Measurements from ENCODE around the gene OPRD1. TPM values are rescaled to one million over a fixed set of nuclear protein-coding genes. Genes with fewer than 3 reads are reported as not detected.

OPRD1 gene
- total RNA-seq, 1 donor from 2014 or later = not detected

- Histone ChIP-seq H3K4me1 (no peaks in the 10 kb centered on the region), H3K4me3 (no peak overlapping the region), H3K36me3 (no peaks in the 10 kb centered on the region), H3K9me3 (replicated peaks) (no peaks in the 10 kb centered on the region), H3K27me3 (ENCODE audit: low read depth) (peaks cover 39% of the 10 kb centered on the region), H3K27ac (replicated peaks) (no peak overlapping the region)
- no peak for DNase-seq
- TF ChIP-seq CTCF (IDR thresholded peaks at IDR 0.05; ENCODE audit: borderline replicate concordance) = no peak
- intact Hi-C loops (cut with micrococcal nuclease) = no loop called here
Observed at GRCh38 chr1:28862571-28863403, 50.8 kb downstream of the OPRD1 start.

DNA sequence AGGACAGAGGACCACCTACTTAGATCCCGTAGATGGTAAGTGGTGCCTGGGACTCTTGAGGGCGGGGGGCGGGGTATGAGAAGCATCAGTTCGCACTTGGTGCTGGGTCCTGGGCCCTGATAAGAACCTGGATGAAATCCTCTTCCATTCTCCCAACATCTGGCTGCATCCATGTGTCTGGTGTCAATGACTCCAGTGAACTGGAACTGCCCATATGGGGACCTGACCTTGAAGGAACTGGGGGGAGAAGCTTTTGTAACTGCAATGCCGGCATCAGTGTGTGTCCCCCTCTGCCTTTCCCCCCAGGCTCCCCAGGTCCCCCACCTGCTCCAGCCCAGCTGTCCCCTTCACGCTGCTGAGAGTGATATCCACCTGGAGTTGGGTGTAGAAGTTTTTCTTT, 52.7 kb downstream of the OPRD1 start:
- intact Hi-C loops (cut with micrococcal nuclease) = no loop called here
- H3K9me3 ChIP-seq (replicated peaks) = no peaks in the 10 kb centered on the region
- no peak for TF ChIP-seq CTCF (IDR thresholded peaks at IDR 0.05; ENCODE audit: borderline replicate concordance)
- H3K36me3 ChIP-seq = no peaks in the 10 kb centered on the region
- no peak overlapping the region for H3K27ac ChIP-seq (replicated peaks)
- H3K27me3 ChIP-seq (ENCODE audit: low read depth) = peaks cover 58% of the 10 kb centered on the region
- no peak for DNase-seq
- H3K4me3 ChIP-seq = no peak overlapping the region
- no peaks in the 10 kb centered on the region for H3K4me1 ChIP-seq

- H3K36me3 ChIP-seq = no peaks in the 10 kb centered on the region
- no peak overlapping the region for H3K4me3 ChIP-seq
- DNase-seq = no peak
- H3K27me3 ChIP-seq (ENCODE audit: low read depth) = peaks cover 72% of the 10 kb centered on the region
- intact Hi-C loops (cut with micrococcal nuclease) = no loop called here
- H3K9me3 ChIP-seq (replicated peaks) = no peaks in the 10 kb centered on the region
- no peak overlapping the region for H3K27ac ChIP-seq (replicated peaks)
- no peak for TF ChIP-seq CTCF (IDR thresholded peaks at IDR 0.05; ENCODE audit: borderline replicate concordance)
- no peaks in the 10 kb centered on the region for H3K4me1 ChIP-seq
Observed at GRCh38 chr1:28865997-28866650, 54.2 kb downstream of the OPRD1 start.

DNA sequence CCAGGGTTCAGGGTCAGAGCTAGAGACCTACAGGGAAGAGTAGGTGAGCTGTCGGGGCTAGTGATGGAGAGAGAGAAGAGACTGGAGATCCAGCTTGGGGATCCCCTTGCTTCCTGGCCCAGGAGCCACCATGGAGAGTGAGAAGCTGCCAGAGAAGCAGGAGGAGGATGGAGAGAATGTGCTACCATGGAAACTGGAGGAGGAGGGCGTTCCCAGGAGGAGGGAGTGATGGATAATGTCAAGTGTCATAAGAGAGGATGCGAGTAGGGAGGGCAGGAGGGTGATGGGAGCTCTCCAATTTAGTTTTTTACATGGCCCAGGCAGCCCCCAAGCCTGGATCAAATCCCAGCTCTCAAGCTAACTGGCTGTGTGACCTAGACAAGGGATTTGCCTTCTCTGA, 55.9 kb downstream of the OPRD1 start:
- Histone ChIP-seq H3K27ac (replicated peaks) (no peak overlapping the region), H3K27me3 (ENCODE audit: low read depth) (peaks cover 82% of the 10 kb centered on the region), H3K36me3 (no peaks in the 10 kb centered on the region), H3K4me3 (no peak overlapping the region), H3K9me3 (replicated peaks) (no peaks in the 10 kb centered on the region), H3K4me1 (no peaks in the 10 kb centered on the region)
- DNase-seq = no peak
- intact Hi-C loops (cut with micrococcal nuclease) = no loop called here
- no peak for TF ChIP-seq CTCF (IDR thresholded peaks at IDR 0.05; ENCODE audit: borderline replicate concordance)

DNA sequence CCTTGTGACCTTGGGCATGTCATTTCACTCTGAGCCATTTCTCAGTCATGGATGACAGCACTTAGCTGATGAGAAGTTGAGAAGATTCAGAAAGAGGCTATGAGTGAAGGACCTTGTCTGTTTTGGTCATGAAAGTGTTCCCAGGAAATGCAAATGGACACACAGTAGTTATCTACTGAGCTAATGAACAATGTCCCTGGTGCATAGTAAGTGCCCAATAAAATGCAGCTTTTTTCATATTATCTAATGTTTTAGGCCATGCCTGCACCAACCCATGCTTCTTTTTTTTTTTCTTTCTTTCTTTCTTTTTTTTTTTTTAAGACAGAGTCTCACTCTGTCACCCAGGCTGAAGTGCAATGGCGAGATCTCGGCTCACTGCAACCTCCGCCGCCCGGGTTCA, 58.0 kb downstream of the OPRD1 start:
- H3K27me3 ChIP-seq (ENCODE audit: low read depth) = peaks cover 63% of the 10 kb centered on the region
- DNase-seq = no peak
- intact Hi-C loops (cut with micrococcal nuclease) = no loop called here

More for the DNA sequence above, 58.0 kb downstream of the OPRD1 start:
- Histone ChIP-seq H3K4me1 (no peaks in the 10 kb centered on the region), H3K27ac (replicated peaks) (no peak overlapping the region), H3K4me3 (no peak overlapping the region), H3K36me3 (no peaks in the 10 kb centered on the region), H3K9me3 (replicated peaks) (no peaks in the 10 kb centered on the region)
- TF ChIP-seq CTCF (IDR thresholded peaks at IDR 0.05; ENCODE audit: borderline replicate concordance) = no peak
